SU-DHL-6 (cell line): ENCODE data around the gene NDUFS1.
A peak's percentile ranks its signal among the peaks of the same experiment; 100 is the strongest.
"Not testable (repeated sequence)": the region's sequence is repeated elsewhere in the genome, so short reads cannot be mapped to it uniquely, and the experiment has no call there.

Source experiments
- H2AFZ ChIP-seq: fragments of 200-600 bp; sonication (generic); 2 replicates; pipeline ENCODE4 v1.6.1; 2014; ENCODE audit warnings: low read depth, mild to moderate bottlenecking, moderate library complexity, mixed read lengths, antibody characterized with exemption, low read length; ENCODE audit not compliant: severe bottlenecking
- H3F3A ChIP-seq: fragments of 200-600 bp; shearing (Covaris generic); 2 replicates; pipeline ENCODE4 v1.6.0; 2016; ENCODE audit warnings: antibody characterized with exemption, mild to moderate bottlenecking; ENCODE audit not compliant: insufficient read depth
- H3K27ac ChIP-seq: fragments of 200-600 bp; sonication (generic); 2 replicates; pipeline ENCODE4 v1.5.1; 2016; ENCODE audit warnings: low read depth, mild to moderate bottlenecking, low read length, moderate library complexity, mixed read lengths
- H3K27me3 ChIP-seq: fragments of 200-600 bp; sonication (generic), shearing (Covaris generic); 2 replicates; pipeline ENCODE4 v1.6.0; 2014; ENCODE audit warnings: mild to moderate bottlenecking, low read length
- H3K36me3 ChIP-seq: fragments of 200-600 bp; sonication (generic); 2 replicates; pipeline ENCODE4 v1.6.1; 2014; ENCODE audit warnings: mild to moderate bottlenecking, low read length, mixed read lengths
- H3K4me2 ChIP-seq: fragments of 300-600, 200-600 bp; shearing (Covaris generic), sonication (generic); 2 replicates; pipeline ENCODE4 v1.6.0; 2014; ENCODE audit warnings: low read length, low read depth, mild to moderate bottlenecking; ENCODE audit not compliant: poor library complexity, severe bottlenecking
- H3K4me3 ChIP-seq: fragments of 200-600 bp; sonication (generic); 2 replicates; pipeline ENCODE4 v1.5.1; 2014; ENCODE audit warnings: antibody characterized with exemption, low read length, mild to moderate bottlenecking, mixed read lengths; ENCODE audit not compliant: insufficient read depth, poor library complexity, severe bottlenecking
- H3K79me2 ChIP-seq: fragments of 200-600 bp; sonication (generic); 2 replicates; pipeline ENCODE4 v1.6.1; 2014; ENCODE audit warnings: mild to moderate bottlenecking, low read length, moderate library complexity; ENCODE audit not compliant: insufficient read depth
- H3K9ac ChIP-seq: fragments of 200-600 bp; sonication (generic); 2 replicates; pipeline ENCODE4 v1.7.0; 2014; ENCODE audit warnings: mild to moderate bottlenecking, low read length
- H3K9me2 ChIP-seq: fragments of 200-600 bp; sonication (generic); replicated peaks from 2 replicates; pipeline ENCODE4 v1.6.1; 2014; ENCODE audit warnings: low read length; ENCODE audit not compliant: insufficient read depth
- H3K9me3 ChIP-seq: fragments of 200-600 bp; sonication (generic); 2 replicates; pipeline ENCODE4 v1.6.1; 2014; ENCODE audit warnings: low read length, mixed read lengths; ENCODE audit not compliant: insufficient read depth
- H4K20me1 ChIP-seq: fragments of 200-600 bp; sonication (generic); 2 replicates; pipeline ENCODE4 v1.6.1; 2014; ENCODE audit warnings: low read depth, mild to moderate bottlenecking, antibody characterized with exemption, low read length, moderate library complexity, mixed read lengths
- CTCF ChIP-seq: fragments of 200-600 bp; sonication (generic); IDR thresholded peaks from one replicate; pipeline ENCODE4 v1.5.1; 2017; ENCODE audit warnings: antibody characterized with exemption, mild to moderate bottlenecking, low read length, moderate library complexity; ENCODE audit not compliant: insufficient read depth, poor library complexity, severe bottlenecking
- EZH2phosphoT487 ChIP-seq: fragments of 200-600 bp; sonication (generic), shearing (Covaris generic); conservative IDR thresholded peaks from 2 replicates; pipeline ENCODE4 v1.6.1; 2018; ENCODE audit warnings: mild to moderate bottlenecking, antibody characterized with exemption, low read length, moderate library complexity, mixed read lengths

Gene NDUFS1

GRCh38 chr2:206160125-206160806, 1.0 kb upstream of the NDUFS1 start:
- H3K27ac ChIP-seq, result peak overlapping the region; percentile 80
- H3K27me3 ChIP-seq, result no peaks in the 10 kb centered on the region
- H3K9me2 ChIP-seq, result no peaks in the 10 kb centered on the region
- H2AFZ ChIP-seq, result peak overlapping the region; percentile 80
- TF ChIP-seq EZH2phosphoT487, result no peak
- TF ChIP-seq CTCF, result no peak
- H3K4me2 ChIP-seq, result peak overlapping the region; percentile 73
- H4K20me1 ChIP-seq, result peaks cover 5% of the 10 kb centered on the region; the same call in 1 of the 2 replicates
- H3K9ac ChIP-seq, result peak overlapping the region; percentile 90
- no peaks in the 10 kb centered on the region for H3K9me3 ChIP-seq
- peaks cover 36% of the 10 kb centered on the region for H3K36me3 ChIP-seq
- peaks cover 81% of the 10 kb centered on the region for H3K79me2 ChIP-seq
- H3K4me3 ChIP-seq, result peak overlapping the region; percentile 89
- peaks cover 44% of the 10 kb centered on the region for H3F3A ChIP-seq

DNA sequence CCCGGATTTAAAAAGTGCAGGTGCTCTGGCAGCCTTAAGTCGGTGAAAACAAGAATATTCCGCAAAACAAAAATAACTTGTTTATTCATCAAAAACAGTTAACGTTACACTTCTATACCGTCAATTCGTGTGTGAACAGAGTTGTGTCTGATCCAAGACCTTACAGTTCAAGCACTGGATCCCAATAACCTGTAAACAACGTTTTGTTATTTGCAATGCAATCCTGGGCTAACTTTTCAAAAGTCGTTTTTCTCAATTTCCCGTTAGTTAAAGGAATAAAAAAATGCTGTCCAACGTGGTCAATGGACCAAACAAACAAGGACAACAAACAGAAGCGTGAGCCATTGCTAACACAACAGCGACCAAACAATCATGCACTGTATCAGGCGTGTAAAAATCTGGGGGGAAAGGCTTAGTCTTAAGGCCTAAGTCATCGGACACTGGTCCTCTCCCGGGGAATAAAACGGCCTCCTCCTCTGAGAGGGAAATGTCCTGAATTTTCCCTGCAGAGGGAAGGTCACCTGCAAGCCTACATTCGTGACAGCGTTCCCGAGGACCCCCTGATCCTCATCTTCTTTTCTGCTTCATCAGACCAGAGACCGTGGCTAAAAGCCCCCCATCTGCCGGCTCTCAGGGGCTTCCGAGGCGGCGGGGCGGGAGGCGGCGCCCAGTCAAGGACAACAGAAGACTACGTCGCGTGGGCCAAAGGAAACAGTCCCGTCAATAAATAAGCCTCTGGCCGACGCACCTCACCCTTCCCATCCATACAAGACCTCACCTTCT, 490 bp downstream of the NDUFS1 start:
- H3K27ac ChIP-seq, result peak overlapping the region; percentile 80
- TF ChIP-seq CTCF (no peak), EZH2phosphoT487 (no peak)
- peaks cover 5% of the 10 kb centered on the region; the same call in 1 of the 2 replicates for H4K20me1 ChIP-seq
- H3K4me3 ChIP-seq, result peak overlapping the region; percentile 89
- no peaks in the 10 kb centered on the region for H3K27me3 ChIP-seq
- no peaks in the 10 kb centered on the region for H3K9me3 ChIP-seq
- H3K4me2 ChIP-seq, result peak overlapping the region; percentile 94
- peak overlapping the region; percentile 90 for H3K9ac ChIP-seq
- peaks cover 92% of the 10 kb centered on the region for H3K79me2 ChIP-seq
- peak overlapping the region; percentile 38 for H2AFZ ChIP-seq
- H3K9me2 ChIP-seq, result no peaks in the 10 kb centered on the region
- peaks cover 32% of the 10 kb centered on the region for H3K36me3 ChIP-seq
- peaks cover 35% of the 10 kb centered on the region for H3F3A ChIP-seq

DNA sequence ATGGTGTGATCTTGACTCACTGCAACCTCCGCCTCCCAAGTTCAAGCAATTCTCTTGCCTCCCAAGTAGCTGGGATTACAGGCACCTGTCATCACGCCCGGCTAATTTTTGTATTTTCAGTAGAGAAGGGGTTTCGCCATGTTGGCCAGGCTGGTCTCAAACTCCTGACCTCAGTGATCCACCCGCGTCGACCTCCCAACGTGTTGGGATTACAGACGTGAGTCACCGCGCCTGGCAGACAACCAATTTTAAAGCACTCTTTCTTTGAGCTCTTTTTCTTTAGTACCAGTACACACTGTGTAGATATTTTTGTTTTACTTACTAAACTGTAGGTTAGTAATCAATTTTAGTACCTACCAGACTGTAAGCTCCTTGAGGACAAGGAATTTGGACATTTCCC, 2.2 kb downstream of the NDUFS1 start:
- not testable (repeated sequence) for H3K4me3 ChIP-seq, H4K20me1 ChIP-seq, H2AFZ ChIP-seq, H3K9ac ChIP-seq, H3K9me2 ChIP-seq, H3K9me3 ChIP-seq, H3K27me3 ChIP-seq, H3K27ac ChIP-seq
- H3F3A ChIP-seq, result peaks cover 17% of the 10 kb centered on the region
- H3K79me2 ChIP-seq, result peaks cover 92% of the 10 kb centered on the region
- H3K36me3 ChIP-seq, result peaks cover 19% of the 10 kb centered on the region
- peak overlapping the region; percentile 94 for H3K4me2 ChIP-seq

DNA sequence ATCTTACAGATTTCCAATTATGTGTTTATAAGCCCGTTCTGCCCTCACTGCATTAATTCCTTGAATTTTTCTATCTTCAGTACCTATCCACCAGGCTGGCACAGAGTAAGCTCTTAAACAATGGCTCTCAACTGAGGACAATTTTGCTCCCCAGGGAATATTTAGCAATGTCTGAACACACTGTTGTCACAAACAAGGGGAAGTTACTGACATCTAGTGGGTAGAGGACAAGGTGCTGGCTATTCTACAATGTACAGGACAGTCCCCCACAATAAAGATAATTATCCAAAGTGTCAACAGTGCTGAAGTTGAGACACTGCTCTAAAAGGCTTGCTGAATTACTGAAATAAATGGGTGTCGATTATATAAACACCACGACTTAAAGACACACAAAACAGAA, 5.0 kb downstream of the NDUFS1 start:
- no peak overlapping the region for H3K9ac ChIP-seq
- H3K27me3 ChIP-seq, result no peaks in the 10 kb centered on the region
- peaks cover 6% of the 10 kb centered on the region; the same call in 1 of the 2 replicates for H3K36me3 ChIP-seq
- no peak overlapping the region for H2AFZ ChIP-seq
- H3K27ac ChIP-seq, result no peak overlapping the region
- H3K9me2 ChIP-seq, result no peaks in the 10 kb centered on the region
- TF ChIP-seq CTCF (no peak), EZH2phosphoT487 (no peak)
- no peaks in the 10 kb centered on the region for H4K20me1 ChIP-seq
- H3K4me2 ChIP-seq, result no peak overlapping the region
- H3K9me3 ChIP-seq, result no peaks in the 10 kb centered on the region
- no peak overlapping the region for H3K4me3 ChIP-seq
- 0 out of 2 replicates have a peak, but pooled peaks cover 7% of the 10 kb centered on the region for H3F3A ChIP-seq
- peaks cover 76% of the 10 kb centered on the region for H3K79me2 ChIP-seq
